HG03432 (cell line): Measurements from ENCODE around the gene USP12.
"Not testable (repeated sequence)": the region's sequence is repeated elsewhere in the genome, so short reads cannot be mapped to it uniquely, and the experiment has no call there.

Source experiments
- ATAC-seq: cut with Tn5 transposase; IDR thresholded peaks from one replicate; pipeline ENCODE4 v1.9.1; 2021; ENCODE audit warnings: mild to moderate bottlenecking, moderate library complexity; ENCODE audit not compliant: unreplicated experiment

The USP12 gene

DNA sequence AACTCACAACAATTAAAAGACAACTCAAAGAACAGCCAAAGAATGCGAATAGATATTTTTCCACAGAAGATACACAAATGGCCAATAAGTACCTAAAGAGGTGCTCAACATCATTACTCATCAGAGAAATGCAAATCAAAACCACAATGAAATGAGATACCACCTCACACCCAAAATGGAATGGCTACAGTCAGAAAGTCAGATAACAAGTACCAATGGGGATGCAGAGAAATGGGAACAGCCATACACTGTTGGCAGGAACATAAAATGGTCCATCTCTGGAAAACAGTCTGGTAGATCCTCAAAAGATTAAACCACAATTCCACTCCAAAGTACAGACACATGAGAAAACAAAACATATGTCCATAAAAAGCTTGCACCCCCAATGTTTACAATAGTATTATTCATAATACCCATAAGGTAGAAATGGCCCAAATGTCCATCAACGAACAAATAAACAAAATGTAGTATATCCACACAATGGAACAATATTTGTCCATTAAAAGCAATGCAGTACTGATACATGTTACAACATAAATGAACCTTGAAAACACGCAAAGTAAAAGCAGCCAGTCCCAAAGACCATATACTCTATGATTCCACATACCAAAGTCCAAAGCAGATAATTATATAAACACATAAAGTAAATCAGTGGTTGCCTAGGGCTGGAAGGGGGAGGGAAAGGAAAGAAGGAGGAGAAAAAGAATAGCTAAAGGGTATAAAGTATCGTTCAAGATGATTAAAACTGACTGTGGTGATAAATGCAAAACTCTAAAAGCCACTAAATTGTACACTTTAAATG is 19.6 kb downstream of the USP12 start:
- peak; percentile 30 for ATAC-seq

DNA sequence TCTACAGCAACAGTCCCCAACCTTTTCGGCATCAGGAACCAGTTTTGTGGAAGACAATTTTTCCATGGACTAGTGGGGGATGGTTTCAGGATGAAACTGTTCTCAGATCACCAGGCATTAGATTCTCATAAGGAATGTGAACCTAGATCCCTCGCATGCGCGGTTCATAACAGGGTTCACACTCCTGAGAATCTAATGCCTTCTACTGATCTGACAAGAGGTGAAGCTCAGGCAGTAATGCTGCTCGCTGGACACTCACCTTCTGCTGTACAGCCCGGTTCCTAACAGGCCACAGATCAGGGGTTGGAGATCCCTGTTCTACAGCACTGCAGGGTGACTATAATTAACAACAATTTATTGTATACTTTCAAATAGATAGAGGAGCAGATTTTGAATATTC is 21.9 kb downstream of the USP12 start:
- no peak for ATAC-seq

DNA sequence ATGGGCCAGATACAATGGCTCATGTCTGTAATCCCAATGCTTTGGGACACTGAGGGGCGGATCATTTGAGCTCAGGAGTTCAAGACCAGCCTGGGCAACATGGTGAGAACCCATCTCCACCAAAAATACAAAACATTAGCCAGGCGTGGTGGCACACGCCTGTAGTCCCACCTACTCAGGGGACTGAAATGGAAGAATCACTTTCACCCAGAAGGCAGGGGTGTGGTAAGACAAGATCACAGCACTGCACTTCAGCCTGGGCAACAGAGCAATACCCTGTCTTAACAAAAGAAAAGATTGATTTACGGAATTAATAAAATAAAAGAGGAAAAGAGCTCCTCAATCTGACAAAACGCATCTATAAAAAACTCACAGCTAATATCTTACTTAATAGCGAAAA is 22.7 kb downstream of the USP12 start:
- ATAC-seq, result no peak

DNA sequence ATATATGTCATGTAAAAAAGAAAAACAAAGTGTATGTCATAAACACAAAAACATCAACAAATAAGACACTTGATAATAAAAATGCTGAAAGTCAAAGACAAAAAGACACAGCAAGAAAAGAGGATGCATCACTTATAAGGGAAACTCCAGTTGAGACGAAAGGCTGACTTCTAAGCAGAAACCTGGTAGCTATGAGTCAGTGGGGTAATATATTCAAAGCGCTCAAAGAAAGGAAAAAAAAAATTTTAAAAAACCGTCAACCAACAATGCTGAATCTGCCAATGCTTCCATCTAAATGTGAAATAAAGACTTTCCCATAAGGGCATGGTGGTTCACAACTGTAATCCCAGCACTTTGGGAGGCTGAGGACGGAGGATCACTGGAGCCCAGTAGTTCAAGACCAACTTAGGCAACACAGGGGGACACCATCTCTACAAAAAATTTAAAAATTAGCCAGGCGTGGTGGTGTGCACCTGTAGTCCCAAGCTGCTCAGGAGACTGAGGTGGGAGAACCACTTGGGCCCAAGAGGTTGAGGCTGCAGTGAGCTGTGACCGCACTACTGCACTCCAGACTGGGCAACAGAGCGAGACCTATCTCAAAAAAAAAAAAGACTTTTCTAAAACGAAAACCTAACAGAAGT is 24.0 kb downstream of the USP12 start:
- peak; percentile 71 for ATAC-seq

DNA sequence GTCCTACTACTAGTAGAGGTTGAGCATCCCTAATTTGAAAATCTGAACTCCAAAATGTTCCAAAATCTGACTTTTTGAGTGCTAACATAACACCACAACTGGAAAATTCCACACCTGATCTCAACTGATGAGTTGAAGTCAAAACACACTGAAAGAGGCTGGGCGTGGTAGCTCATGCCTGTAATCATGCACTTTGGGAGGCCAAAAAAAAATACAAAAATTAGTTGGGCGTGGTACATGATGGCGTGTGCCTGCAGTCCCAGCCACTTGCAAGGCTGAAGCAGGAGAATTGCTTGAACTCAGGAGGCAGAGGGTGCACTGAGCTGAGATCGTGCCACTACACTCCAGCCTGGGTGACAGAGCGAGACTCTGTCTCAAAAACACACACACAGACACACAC is 29.9 kb downstream of the USP12 start:
- no peak for ATAC-seq

DNA sequence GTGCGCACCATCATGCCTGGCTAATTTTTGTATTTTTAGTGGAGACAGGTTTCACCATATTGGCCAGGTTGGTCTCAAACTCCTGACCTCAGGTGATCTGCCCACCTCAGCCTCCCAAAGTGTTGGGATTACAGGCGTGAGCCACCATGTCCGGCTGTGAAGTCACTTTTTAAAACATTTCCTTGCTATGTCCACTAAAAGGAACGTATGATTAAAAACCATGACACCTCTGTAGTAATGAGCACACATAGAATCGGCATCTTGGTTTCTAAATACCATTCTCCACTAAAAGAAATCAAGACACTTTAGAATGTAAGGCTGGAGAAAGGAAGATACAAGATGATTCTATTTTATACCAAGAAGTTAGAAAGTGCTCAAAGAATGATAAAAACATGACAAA is 30.5 kb downstream of the USP12 start:
- ATAC-seq, result not testable (repeated sequence)

DNA sequence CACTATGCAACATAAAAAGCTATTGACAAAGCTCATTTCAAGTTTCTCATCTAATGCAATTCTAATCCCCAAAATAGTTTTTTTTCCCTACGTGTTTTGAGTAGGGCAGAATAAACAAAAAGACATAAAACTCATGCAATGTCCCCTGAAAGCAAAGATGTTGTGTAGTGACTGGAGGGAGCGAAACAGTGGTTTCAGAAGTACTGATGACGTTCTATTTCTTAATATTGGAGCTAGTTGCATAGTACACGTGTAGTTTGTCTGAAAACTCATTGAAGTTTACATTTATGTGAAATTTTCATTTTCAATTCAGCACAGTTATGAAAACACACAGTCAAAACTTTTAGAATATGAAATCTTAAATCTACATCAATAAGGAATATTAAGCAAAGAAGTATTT is 31.6 kb downstream of the USP12 start:
- no peak for ATAC-seq

DNA sequence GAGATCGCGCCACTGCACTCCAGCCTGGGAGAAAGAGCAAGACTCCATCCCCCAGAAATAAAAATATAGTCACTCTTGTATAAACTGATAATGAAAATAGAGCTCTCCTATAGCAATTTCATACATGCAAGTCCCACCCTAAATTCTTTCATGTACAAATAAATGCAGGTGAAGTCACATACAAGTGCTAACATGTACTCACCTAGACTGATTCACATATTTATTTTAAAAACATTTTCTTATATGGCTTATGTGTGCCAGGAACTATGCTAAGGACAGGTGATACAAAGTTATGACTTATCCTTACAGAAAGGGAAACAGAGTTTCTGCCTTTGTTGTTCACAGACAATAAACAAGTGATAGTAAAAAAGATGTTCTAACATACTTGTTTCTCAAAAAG is 32.0 kb downstream of the USP12 start:
- no peak for ATAC-seq

DNA sequence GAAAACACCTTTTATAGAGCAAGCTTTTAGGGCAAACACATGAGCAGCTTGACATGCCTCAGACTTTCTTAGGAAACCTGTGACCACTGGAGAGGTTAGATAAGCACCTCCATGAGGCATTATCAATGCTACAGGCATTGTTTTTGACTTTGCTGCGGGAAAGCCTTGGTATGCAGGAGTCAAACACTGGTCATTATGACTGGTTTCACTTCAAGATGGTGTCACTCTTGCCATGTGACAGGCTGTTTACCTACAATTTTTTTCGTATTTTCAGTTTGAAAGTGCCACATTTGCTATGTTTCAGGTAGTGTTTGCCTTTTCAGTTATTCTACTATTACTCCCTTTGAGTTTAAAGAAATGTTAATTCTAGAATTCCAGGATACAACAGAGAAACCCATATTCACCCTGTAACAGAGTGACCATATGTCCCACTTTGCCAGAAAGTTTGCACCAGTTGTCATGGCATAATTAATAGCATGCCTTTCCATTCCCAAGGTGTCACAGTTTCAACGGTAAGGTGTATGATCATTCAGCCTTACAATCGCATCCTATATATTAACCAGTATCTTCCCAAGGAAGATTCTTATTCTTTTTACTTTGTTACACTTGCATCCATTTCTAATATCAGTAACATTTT is 33.0 kb downstream of the USP12 start:
- ATAC-seq, result no peak

DNA sequence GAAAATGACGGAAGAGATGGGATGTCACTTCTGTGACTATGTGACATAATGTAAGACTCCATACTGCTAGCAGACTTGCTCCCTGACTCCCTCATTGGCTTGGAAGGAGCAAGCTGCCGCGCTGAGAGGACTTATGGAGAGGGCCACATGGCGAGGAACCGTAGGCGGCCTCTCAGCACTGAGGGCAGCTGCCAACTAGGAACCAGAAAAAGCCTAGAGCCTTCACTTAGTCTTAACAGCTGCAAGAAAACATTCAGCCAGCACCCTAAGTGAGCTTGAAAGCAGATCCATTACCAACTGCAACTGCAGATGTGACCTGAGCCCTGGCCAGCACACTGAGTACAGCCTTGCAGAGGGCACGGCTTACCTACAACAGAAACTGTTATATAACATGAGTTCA is 33.9 kb downstream of the USP12 start:
- ATAC-seq, result no peak

DNA sequence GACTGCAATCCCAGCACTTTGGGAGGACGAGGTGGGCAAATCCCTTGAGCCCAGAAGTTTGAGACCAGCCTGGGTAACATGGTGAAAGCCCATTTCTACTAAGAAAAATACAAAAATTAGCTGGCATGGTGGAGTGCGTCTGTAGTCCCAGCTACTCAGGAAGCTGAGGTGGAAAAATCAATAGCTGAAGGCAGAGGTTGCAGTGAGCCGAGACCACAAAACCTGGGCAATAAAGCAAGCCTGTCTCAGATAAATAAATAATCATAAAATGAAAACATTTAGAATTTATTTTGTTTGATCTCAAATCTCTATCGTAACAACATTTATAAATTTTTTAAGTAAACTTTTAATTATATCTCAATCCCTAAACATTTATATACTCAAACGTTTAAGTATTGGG is 36.6 kb downstream of the USP12 start:
- no peak for ATAC-seq

DNA sequence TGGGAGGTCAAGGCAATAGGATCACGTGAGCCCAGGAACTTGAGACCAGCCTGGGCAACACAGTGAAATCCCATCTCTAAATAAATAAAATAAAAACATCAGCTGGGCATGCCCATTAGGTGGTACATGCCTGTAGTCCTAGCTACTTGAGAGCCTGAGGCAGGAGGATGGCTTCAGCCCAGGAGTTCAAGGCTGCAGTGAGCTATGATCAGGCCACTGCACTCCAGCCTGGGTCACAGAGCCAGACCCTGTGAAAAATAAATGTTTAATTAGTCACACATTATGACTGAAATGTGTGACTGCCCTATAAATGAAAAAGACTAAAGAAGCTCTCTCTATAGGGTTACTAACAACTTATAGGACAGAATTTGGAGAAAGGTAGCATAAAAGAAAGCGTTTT is 37.7 kb downstream of the USP12 start:
- ATAC-seq, result no peak

DNA sequence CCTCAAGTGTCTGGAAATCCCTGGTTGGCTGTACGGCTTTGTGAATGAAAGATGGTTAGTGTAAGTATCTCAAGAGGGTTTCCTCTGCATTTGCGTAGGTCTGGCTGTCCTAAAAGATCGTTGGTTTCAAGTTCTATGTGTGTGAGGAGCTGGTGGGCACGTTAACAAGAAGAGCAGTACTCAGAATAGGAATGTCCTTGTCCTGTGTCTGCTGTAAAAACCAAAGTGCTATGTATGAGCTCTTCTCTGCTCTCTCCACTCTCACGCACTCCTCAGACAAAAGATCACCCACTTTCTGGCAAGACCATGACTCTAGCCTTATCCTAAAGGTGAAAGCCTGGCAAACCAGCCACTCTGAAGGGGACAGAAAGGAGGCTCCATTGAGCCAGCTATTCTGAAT is 39.1 kb downstream of the USP12 start:
- peak; percentile 34 for ATAC-seq

DNA sequence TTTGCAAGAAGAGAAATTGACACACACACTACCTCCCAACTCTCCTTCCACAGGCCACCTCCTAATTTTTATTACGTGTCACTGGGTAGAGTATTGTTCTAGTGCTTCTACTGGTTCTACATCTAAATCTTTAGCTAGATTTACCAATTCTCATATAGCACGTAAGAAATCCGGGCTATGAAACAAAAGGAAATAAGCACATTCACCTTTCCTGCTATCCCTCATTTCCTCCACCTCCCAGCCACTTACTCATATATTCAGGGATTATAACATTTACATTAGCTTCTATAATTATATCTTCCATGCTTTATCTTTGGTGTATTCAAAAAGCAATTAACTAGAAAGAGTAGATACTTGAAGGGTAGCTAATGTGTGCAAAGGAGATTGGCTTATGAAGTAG is 39.7 kb downstream of the USP12 start:
- ATAC-seq, result no peak

DNA sequence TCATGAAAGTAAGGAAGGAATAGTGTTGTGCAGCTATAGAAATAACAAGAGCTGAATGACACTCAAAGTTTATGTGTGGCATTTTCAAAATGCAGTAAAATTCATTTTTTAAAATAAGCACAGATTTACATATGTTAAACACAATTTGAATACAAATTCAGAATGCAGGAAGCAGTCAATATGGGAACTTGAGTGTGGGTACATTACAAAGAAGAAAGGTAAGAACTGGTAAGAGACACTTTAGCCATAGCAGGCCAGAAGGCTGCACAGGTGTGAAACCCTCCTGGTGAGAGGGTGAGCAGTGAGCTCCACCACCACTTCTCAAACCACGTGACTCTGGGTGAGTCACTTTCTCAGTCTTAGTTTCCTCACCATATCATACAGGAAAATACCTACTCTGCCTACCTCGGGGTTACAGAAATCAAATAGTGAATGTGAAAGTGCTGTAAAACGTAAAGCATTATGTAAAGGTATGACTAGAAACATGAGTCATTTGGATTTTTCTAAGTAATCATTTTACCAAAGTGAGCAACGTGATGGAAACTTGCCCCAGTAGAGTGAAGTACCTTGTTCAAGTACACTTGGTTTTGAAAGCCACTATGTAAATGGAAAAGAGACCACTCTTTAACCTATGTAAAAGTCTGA is 40.5 kb downstream of the USP12 start:
- ATAC-seq, result peak; percentile 86

DNA sequence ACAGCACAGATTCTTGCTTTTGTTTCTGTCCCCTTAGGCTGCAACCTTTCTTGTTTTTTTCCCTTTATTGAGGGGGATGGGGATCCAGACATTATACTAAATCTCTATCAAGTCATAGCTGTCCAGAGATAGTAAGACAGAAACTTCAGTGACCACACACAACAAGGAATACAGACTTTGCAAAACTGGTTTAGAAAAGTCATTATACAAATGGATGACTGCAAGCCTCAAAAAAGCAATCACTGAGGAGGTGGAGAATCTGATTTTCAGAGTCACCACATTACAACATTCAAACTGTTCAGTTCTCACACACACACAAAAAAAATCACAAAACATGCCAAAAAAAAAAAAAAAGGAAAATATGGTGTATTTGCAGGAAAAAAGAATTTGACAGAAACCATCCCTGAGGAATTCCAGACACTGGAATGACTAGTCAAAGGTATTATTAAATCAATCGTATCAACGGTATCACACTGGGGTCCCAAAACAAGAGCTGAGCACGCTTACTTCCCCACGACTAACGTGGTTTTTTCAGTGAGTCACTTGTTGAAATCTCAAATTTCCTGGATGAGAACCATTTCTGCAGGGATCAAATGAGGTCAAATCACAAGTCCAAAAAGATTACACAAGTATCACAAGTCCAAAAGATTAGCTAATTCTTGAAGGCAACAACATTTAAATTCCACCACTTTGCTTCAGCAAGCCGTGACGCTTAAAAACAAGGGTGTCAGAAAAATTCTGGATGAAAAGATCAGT is 41.2 kb downstream of the USP12 start:
- no peak for ATAC-seq

DNA sequence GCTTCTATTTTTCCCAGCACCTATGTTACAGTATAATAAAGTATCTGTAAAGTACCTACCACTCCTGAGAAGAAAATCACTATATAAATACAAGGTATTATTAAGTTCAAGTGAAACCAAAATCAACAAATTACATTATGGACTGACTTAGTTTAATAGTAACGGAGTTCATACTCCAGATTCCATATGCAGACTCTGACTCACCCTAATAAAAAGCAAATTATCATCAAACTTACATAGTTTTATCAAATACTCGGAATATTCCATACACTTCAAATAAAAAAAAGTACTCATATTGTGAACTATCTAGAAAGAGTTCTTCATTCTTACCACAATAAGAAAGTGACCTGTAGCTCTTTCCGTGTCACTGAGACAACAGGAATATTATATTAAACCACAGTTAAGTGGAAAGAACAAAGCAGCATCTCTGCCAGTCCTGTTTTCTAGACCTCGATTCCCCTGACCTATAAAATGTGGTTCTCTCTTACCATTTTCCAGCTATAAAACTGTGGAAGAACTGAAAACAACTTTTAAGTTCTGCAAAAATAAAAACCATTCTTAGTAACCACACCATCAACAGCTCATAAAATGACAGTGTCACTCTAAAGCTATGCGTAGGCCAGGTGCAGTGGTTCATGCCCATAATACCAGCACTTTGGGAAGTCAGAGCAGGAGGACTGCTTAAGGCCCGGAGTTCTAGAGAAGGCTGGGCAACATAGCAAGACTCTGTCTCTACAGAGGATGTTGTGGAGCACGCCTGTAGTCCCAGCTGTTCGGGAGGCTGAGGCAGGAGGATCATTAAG is 42.6 kb downstream of the USP12 start:
- no peak for ATAC-seq

DNA sequence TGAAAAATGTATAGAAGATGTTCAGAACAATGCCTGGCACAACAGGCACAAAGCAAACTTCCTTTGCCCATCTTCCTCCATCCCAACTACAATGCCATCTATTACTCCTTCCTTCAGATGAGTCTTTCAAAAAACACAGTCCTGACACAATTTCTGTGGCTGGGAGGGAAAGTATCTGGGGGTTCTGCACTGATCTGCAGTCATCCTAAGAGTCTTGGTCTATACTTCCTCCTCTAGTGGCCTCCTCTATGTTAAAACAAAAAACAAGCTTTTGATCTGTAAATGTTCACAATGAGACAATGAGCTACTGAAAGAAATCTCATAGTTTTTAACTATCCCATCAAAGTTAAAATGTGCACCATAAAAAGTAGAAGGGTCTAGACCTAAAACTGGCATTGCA is 44.8 kb downstream of the USP12 start:
- no peak for ATAC-seq

DNA sequence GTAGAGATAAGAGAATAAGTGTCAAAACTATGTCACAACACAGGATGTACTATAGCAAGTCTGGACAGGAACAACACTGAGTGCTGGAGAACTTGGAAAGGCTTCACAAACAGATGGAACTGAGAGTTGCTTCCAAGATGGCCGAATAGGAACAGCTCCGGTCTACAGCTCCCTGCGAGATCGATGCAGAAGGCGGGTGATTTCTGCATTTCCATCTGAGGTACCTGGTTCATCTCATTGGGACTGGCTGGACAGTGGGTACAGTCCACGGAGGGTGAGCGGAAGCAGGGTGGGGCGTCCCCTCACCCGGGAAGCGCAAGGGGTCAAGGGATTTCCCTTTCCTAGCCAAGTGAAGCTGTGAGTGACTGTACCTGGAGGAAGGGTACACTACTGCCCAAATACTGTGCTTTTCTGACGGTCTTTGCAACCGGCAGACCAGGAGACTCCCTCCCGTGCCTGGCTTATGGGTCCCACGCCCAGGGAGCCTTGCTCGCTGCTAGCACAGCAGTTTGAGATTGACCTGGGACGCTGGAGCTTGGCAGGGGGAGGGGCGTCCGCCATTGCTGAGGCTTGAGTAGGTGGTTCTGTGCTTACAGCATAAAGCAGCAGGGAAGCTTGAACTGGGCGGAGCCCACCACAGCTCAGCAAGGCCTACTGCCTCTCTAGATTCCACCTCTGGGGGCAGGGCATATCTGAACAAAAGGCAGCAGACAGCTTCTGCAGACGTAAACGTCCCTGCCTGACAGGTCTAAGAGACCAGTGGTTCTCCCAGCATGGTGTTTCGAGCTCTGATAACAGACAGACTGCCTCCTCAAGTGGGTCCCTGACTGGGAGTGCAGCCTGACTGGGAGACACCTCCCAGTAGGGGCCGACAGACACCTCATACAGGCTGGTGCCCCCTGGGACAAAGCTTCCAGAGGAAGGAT is 46.0 kb downstream of the USP12 start:
- ATAC-seq, result no peak
